ENCODE data around the gene DNAH17.

The DNAH17 gene

GRCh38 chr17:78472035-78472905, 104.9 kb downstream of the DNAH17 start:
- Histone ChIP-seq H2BK120ac (ENCODE audit: low read depth, low read length) (no peak overlapping the region), H2AK5ac (ENCODE audit: low read length, severe bottlenecking) (no peak overlapping the region), H2BK15ac (ENCODE audit: low read depth, poor library complexity, severe bottlenecking) (no peak overlapping the region), H3K14ac (ENCODE audit: low read length in 2 of 2) (no peak overlapping the region), H3K4me2 (ENCODE audit: low read length, poor library complexity, severe bottlenecking) (no peak overlapping the region), H3K18ac (ENCODE audit: low read depth in 1 of 2, low read length in 2 of 2) (no peak overlapping the region), H3K4me3 (ENCODE audit: insufficient read depth in 1 of 2, low read depth in 1 of 2, low read length in 2 of 2) (no peak overlapping the region), H3K23ac (ENCODE audit: low read length in 2 of 2) (no peak overlapping the region), H3K4me1 (ENCODE audit: control insufficient read depth, insufficient read depth, low read depth, low read length) (no peaks in the 10 kb centered on the region), H3K27me3 (ENCODE audit: control insufficient read depth in 1 of 2, insufficient read depth in 1 of 2, low read length in 2 of 2) (peaks cover 7 to 57% of the 10 kb centered on the region in 2 experiments), H3K36me3 (ENCODE audit: control insufficient read depth in 1 of 2, insufficient read depth in 2 of 2, low read depth in 1 of 2, low read length in 2 of 2) (no peaks in the 10 kb centered on the region), H2BK5ac (ENCODE audit: low read depth, low read length, poor library complexity, severe bottlenecking) (no peak overlapping the region), H4K91ac (ENCODE audit: low read length) (no peak overlapping the region), H2AFZ (ENCODE audit: low read depth, low read length) (no peak overlapping the region), H2BK12ac (ENCODE audit: low read length in 2 of 2) (no peak overlapping the region), H3K9ac (ENCODE audit: low read length) (no peak overlapping the region), H3K9me3 (ENCODE audit: control insufficient read depth, low read length) (peaks cover 3% of the 10 kb centered on the region), H3K4ac (ENCODE audit: low read depth in 1 of 2, low read length in 2 of 2) (no peak overlapping the region), H3K27ac (ENCODE audit: low read length, poor library complexity, severe bottlenecking) (no peak overlapping the region), H3K79me1 (replicated peaks; ENCODE audit: low read length, poor library complexity, severe bottlenecking) (no peaks in the 10 kb centered on the region), H4K8ac (ENCODE audit: low read length) (no peak overlapping the region)
- WGBS: 83% methylated on average over 23 of the region's 29 CpGs
- DNase-seq: no peak

DNA sequence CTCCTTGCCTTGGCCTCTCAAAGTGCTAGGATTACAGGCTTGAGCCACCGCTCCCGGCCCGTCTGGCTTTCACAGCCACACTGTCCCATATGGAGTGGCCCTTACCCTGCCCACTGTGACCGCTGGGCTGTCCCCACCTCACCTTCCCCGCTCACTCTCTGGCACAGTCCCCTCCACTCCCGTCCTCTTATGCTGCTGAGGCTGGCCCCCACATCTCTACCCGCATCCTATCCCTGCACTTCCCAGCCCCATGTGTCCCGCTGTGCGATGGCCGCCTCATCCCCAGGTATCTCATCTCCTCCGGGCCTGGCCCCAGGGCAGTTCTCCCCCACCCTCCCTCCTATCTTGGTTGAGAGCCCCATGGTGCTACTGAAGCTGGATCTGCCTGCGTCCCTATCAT, 105.6 kb downstream of the DNAH17 start:
- peaks cover 7 to 55% of the 10 kb centered on the region in 2 experiments for H3K27me3 ChIP-seq (ENCODE audit: control insufficient read depth in 1 of 2, insufficient read depth in 1 of 2, low read length in 2 of 2)
- no peak overlapping the region for H2AFZ ChIP-seq (ENCODE audit: low read depth, low read length)
- no peak overlapping the region for H3K14ac ChIP-seq (ENCODE audit: low read length in 2 of 2)
- H3K4me1 ChIP-seq (ENCODE audit: control insufficient read depth, insufficient read depth, low read depth, low read length): no peaks in the 10 kb centered on the region
- no peak overlapping the region for H3K23ac ChIP-seq (ENCODE audit: low read length in 2 of 2)
- H2BK5ac ChIP-seq (ENCODE audit: low read depth, low read length, poor library complexity, severe bottlenecking): no peak overlapping the region
- no peak overlapping the region for H3K27ac ChIP-seq (ENCODE audit: low read length, poor library complexity, severe bottlenecking)
- no peak overlapping the region for H2BK15ac ChIP-seq (ENCODE audit: low read depth, poor library complexity, severe bottlenecking)
- H3K36me3 ChIP-seq (ENCODE audit: control insufficient read depth in 1 of 2, insufficient read depth in 2 of 2, low read depth in 1 of 2, low read length in 2 of 2): no peaks in the 10 kb centered on the region
- H4K8ac ChIP-seq (ENCODE audit: low read length): no peak overlapping the region
- no peak overlapping the region for H3K4me2 ChIP-seq (ENCODE audit: low read length, poor library complexity, severe bottlenecking)
- H3K9me3 ChIP-seq (ENCODE audit: control insufficient read depth, low read length): peaks cover 3% of the 10 kb centered on the region
- no peak overlapping the region for H2AK5ac ChIP-seq (ENCODE audit: low read length, severe bottlenecking)
- 86% methylated on average over 12 of the region's 12 CpGs for WGBS
- no peak overlapping the region for H2BK12ac ChIP-seq (ENCODE audit: low read length in 2 of 2)
- H3K9ac ChIP-seq (ENCODE audit: low read length): no peak overlapping the region
- H2BK120ac ChIP-seq (ENCODE audit: low read depth, low read length): no peak overlapping the region
- no peak overlapping the region for H3K4ac ChIP-seq (ENCODE audit: low read depth in 1 of 2, low read length in 2 of 2)
- no peak overlapping the region for H3K18ac ChIP-seq (ENCODE audit: low read depth in 1 of 2, low read length in 2 of 2)
- H3K79me1 ChIP-seq (replicated peaks; ENCODE audit: low read length, poor library complexity, severe bottlenecking): no peaks in the 10 kb centered on the region
- no peak overlapping the region for H4K91ac ChIP-seq (ENCODE audit: low read length)
- H3K4me3 ChIP-seq (ENCODE audit: insufficient read depth in 1 of 2, low read depth in 1 of 2, low read length in 2 of 2): no peak overlapping the region
- DNase-seq: no peak

- H3K79me1 ChIP-seq (replicated peaks; ENCODE audit: low read length, poor library complexity, severe bottlenecking): no peaks in the 10 kb centered on the region
- H4K91ac ChIP-seq (ENCODE audit: low read length): no peak overlapping the region
- no peak for DNase-seq
- H3K14ac ChIP-seq (ENCODE audit: low read length in 2 of 2): no peak overlapping the region
- H2BK5ac ChIP-seq (ENCODE audit: low read depth, low read length, poor library complexity, severe bottlenecking): no peak overlapping the region
- no peak overlapping the region for H2BK120ac ChIP-seq (ENCODE audit: low read depth, low read length)
- no peak overlapping the region for H2AFZ ChIP-seq (ENCODE audit: low read depth, low read length)
- H2BK12ac ChIP-seq (ENCODE audit: low read length in 2 of 2): no peak overlapping the region
- H4K8ac ChIP-seq (ENCODE audit: low read length): no peak overlapping the region
- H3K4me3 ChIP-seq (ENCODE audit: insufficient read depth in 1 of 2, low read depth in 1 of 2, low read length in 2 of 2): no peak overlapping the region
- H3K4ac ChIP-seq (ENCODE audit: low read depth in 1 of 2, low read length in 2 of 2): no peak overlapping the region
- H3K9ac ChIP-seq (ENCODE audit: low read length): no peak overlapping the region
- H2BK15ac ChIP-seq (ENCODE audit: low read depth, poor library complexity, severe bottlenecking): no peak overlapping the region
- no peak overlapping the region for H3K23ac ChIP-seq (ENCODE audit: low read length in 2 of 2)
- no peak overlapping the region for H2AK5ac ChIP-seq (ENCODE audit: low read length, severe bottlenecking)
- H3K27me3 ChIP-seq (ENCODE audit: control insufficient read depth in 1 of 2, insufficient read depth in 1 of 2, low read length in 2 of 2): peaks cover 4 to 34% of the 10 kb centered on the region in 2 experiments
- no peaks in the 10 kb centered on the region for H3K9me3 ChIP-seq (ENCODE audit: control insufficient read depth, low read length)
- no peaks in the 10 kb centered on the region for H3K4me1 ChIP-seq (ENCODE audit: control insufficient read depth, insufficient read depth, low read depth, low read length)
- H3K18ac ChIP-seq (ENCODE audit: low read depth in 1 of 2, low read length in 2 of 2): no peak overlapping the region
- 90% methylated on average over 7 of the region's 7 CpGs for WGBS
- no peaks in the 10 kb centered on the region for H3K36me3 ChIP-seq (ENCODE audit: control insufficient read depth in 1 of 2, insufficient read depth in 2 of 2, low read depth in 1 of 2, low read length in 2 of 2)
- no peak overlapping the region for H3K4me2 ChIP-seq (ENCODE audit: low read length, poor library complexity, severe bottlenecking)
- no peak overlapping the region for H3K27ac ChIP-seq (ENCODE audit: low read length, poor library complexity, severe bottlenecking)
Measured at GRCh38 chr17:78469443-78469842, 107.8 kb downstream of the DNAH17 start.

DNA sequence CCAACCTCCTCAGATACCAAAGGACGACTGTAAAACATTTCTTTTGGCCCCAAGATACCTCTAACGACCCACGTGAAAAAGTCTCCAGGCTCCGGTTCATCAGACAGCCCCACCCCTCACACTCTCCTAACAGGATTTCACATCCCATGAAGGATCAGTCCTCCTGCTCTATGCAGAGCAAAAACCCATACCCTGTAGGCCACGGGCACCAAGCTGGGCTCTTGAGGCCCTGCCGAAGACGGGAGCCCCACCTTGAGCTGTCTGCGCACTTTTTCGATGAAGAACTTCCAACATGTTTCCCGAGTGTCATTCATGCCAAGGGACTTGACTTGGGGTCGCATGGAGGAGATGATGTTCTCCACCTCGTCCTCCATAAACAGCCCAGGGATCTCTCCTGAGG, 108.8 kb downstream of the DNAH17 start:
- H3K4me3 ChIP-seq (ENCODE audit: insufficient read depth in 1 of 2, low read depth in 1 of 2, low read length in 2 of 2): no peak overlapping the region
- H3K18ac ChIP-seq (ENCODE audit: low read depth in 1 of 2, low read length in 2 of 2): no peak overlapping the region
- peaks cover 0 to 27% of the 10 kb centered on the region in 2 experiments for H3K27me3 ChIP-seq (ENCODE audit: control insufficient read depth in 1 of 2, insufficient read depth in 1 of 2, low read length in 2 of 2)
- H2AFZ ChIP-seq (ENCODE audit: low read depth, low read length): no peak overlapping the region
- no peak overlapping the region for H3K9ac ChIP-seq (ENCODE audit: low read length)
- no peak overlapping the region for H2AK5ac ChIP-seq (ENCODE audit: low read length, severe bottlenecking)
- no peak overlapping the region for H3K4ac ChIP-seq (ENCODE audit: low read depth in 1 of 2, low read length in 2 of 2)
- WGBS: 88% methylated on average over 12 of the region's 12 CpGs
- no peaks in the 10 kb centered on the region for H3K4me1 ChIP-seq (ENCODE audit: control insufficient read depth, insufficient read depth, low read depth, low read length)
- no peaks in the 10 kb centered on the region for H3K9me3 ChIP-seq (ENCODE audit: control insufficient read depth, low read length)
- H2BK120ac ChIP-seq (ENCODE audit: low read depth, low read length): no peak overlapping the region
- H3K23ac ChIP-seq (ENCODE audit: low read length in 2 of 2): no peak overlapping the region
- no peaks in the 10 kb centered on the region for H3K79me1 ChIP-seq (replicated peaks; ENCODE audit: low read length, poor library complexity, severe bottlenecking)
- H3K4me2 ChIP-seq (ENCODE audit: low read length, poor library complexity, severe bottlenecking): no peak overlapping the region
- no peak for DNase-seq
- no peak overlapping the region for H2BK12ac ChIP-seq (ENCODE audit: low read length in 2 of 2)
- no peak overlapping the region for H4K91ac ChIP-seq (ENCODE audit: low read length)
- no peak overlapping the region for H3K27ac ChIP-seq (ENCODE audit: low read length, poor library complexity, severe bottlenecking)
- no peak overlapping the region for H2BK5ac ChIP-seq (ENCODE audit: low read depth, low read length, poor library complexity, severe bottlenecking)
- no peak overlapping the region for H2BK15ac ChIP-seq (ENCODE audit: low read depth, poor library complexity, severe bottlenecking)
- H3K14ac ChIP-seq (ENCODE audit: low read length in 2 of 2): no peak overlapping the region
- H3K36me3 ChIP-seq (ENCODE audit: control insufficient read depth in 1 of 2, insufficient read depth in 2 of 2, low read depth in 1 of 2, low read length in 2 of 2): no peaks in the 10 kb centered on the region
- no peak overlapping the region for H4K8ac ChIP-seq (ENCODE audit: low read length)
